D721Med (cell line): Measurements from ENCODE around the gene PCDH7.

Experiments
- DNase-seq: peaks from one replicate; pipeline ENCODE4 v3.0.0; 2011; ENCODE audit warnings: low spot score; ENCODE audit not compliant: insufficient read length
- FAIRE-seq: peaks from 2 replicates; lab custom pipeline; 2011; peaks lifted over from hg19 to GRCh38; lab: Jason Lieb, UNC
- TF ChIP-seq, protein P1 (sequence below): IDR thresholded peaks from 2 replicates; pipeline ENCODE4 v1.5.1; 2012; ENCODE audit warnings: mild to moderate bottlenecking, control low read depth; ENCODE audit not compliant: insufficient read depth; ENCODE audit errors: missing control alignments

Gene PCDH7

DNA sequence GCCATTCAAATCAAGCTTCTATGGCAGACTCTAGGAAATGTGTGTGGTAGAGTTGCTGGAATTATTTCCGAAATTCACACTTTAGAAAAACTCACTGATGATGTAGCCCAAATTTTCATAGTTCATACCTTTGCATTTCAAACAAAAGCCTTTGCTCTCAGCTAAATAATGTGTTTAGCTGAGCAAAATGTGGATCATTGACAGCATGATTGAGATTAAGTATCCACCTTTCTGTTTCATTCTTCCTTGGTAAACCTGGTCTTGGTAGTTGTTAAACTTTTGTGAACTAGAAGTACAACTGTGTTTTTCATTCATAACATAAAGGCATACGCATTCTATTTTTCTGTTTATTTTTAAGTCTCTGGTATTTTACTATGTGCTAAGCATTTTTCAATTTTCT is 7.2 kb downstream of the PCDH7 start:
- no peak for FAIRE-seq
- DNase-seq: no peak
- TF ChIP-seq, protein P1, sequence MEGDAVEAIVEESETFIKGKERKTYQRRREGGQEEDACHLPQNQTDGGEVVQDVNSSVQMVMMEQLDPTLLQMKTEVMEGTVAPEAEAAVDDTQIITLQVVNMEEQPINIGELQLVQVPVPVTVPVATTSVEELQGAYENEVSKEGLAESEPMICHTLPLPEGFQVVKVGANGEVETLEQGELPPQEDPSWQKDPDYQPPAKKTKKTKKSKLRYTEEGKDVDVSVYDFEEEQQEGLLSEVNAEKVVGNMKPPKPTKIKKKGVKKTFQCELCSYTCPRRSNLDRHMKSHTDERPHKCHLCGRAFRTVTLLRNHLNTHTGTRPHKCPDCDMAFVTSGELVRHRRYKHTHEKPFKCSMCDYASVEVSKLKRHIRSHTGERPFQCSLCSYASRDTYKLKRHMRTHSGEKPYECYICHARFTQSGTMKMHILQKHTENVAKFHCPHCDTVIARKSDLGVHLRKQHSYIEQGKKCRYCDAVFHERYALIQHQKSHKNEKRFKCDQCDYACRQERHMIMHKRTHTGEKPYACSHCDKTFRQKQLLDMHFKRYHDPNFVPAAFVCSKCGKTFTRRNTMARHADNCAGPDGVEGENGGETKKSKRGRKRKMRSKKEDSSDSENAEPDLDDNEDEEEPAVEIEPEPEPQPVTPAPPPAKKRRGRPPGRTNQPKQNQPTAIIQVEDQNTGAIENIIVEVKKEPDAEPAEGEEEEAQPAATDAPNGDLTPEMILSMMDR: no peak

DNA sequence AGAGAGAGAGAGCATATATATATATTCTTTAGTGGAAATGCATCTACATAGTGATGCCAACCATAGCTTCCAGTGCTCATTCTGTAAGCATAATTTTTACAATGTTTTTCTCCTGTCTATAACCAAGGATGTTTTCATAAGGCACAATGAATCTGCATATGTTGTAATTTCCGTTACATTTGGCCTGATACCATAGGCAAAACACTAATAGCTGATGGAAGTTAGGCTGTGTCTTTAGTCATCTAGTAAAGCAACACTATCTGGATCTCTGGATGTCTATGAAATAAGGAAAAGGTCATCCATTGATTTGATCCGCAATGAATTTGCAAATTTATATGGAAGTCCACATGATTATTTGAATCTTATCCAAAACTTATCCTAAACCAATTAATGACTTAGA is 8.1 kb downstream of the PCDH7 start:
- TF ChIP-seq, protein P1: no peak
- no peak for DNase-seq
- no peak for FAIRE-seq

- TF ChIP-seq, protein P1: no peak
- FAIRE-seq: no peak
These were observed 23.7 kb downstream of the PCDH7 start for GRCh38 chr4:30743897-30744296.

GRCh38 chr4:30744386-30744785 is 24.2 kb downstream of the PCDH7 start:
- no peak for FAIRE-seq
- no peak for DNase-seq
- TF ChIP-seq, protein P1: no peak

More at GRCh38 chr4:30743897-30744296, 23.7 kb downstream of the PCDH7 start:
- no peak for DNase-seq

GRCh38 chr4:30744957-30745640 is 24.9 kb downstream of the PCDH7 start:
- FAIRE-seq: no peak
- no peak for DNase-seq
- TF ChIP-seq, protein P1: no peak

DNA sequence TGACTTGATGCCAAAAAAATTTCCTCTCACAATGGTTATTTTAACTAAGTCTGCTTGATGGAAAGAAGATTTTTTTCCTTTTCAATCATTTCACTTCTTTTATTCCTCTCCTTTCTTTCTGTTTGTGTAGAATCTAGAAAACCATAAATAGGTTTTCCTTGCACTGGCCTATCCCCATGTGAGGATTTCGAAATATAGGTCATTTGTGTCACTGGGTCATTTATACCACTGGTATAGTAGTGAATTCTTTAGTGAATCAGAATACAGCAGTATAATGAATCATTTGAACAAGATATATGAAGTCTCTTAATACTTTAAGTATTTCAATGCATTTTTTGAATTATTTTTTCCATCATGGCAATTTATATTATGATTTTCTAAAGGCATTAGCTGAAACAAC is 26.6 kb downstream of the PCDH7 start:
- TF ChIP-seq, protein P1: no peak
- FAIRE-seq (no peak), DNase-seq (no peak)

GRCh38 chr4:30753316-30753715 is 33.1 kb downstream of the PCDH7 start:
- DNase-seq (no peak), FAIRE-seq (no peak)
- TF ChIP-seq, protein P1: no peak
